GM23338 (cell line): ENCODE results near the gene PTPN13.

ENCODE experiments used
- CREB1 ChIP-seq: fragments of 250-450 bp; sonication (Bioruptor Pico); IDR thresholded peaks from 2 replicates; pipeline ENCODE4 v1.5.0; 2020; ENCODE audit warnings: low read depth, mild to moderate bottlenecking, moderate library complexity
- CTCF ChIP-seq, 2 experiments: fragments of 200-600 bp in 1 of 2; sonication (generic) in 1 of 2; conservative IDR thresholded peaks; 2 replicates each; pipeline versions ENCODE4 v1.5.1 to v1.6.1; 2016 to 2017; ENCODE audit warnings: antibody characterized with exemption in 2 of 2, low read depth in 2 of 2, mild to moderate bottlenecking in 2 of 2, moderate library complexity in 1 of 2
- EZH2 ChIP-seq: fragments of 200-600 bp; sonication (generic); IDR thresholded peaks from one replicate; pipeline ENCODE4 v1.8.0; 2017; ENCODE audit warnings: antibody characterized with exemption, mild to moderate bottlenecking, low read depth; ENCODE audit not compliant: unreplicated experiment
- EZH2phosphoT487 ChIP-seq: fragments of 200-600 bp; sonication (generic); IDR thresholded peaks from one replicate; pipeline ENCODE4 v1.8.1; 2018; ENCODE audit warnings: antibody characterized with exemption; ENCODE audit not compliant: unreplicated experiment
- JUNB ChIP-seq: IDR thresholded peaks from one replicate; pipeline ENCODE4 v1.6.1; 2016; ENCODE audit warnings: antibody characterized with exemption; ENCODE audit not compliant: unreplicated experiment
- NANOG ChIP-seq: IDR thresholded peaks from 2 replicates; pipeline ENCODE4 v1.6.1; 2016; ENCODE audit warnings: antibody characterized with exemption, borderline replicate concordance
- POLR2AphosphoS5 ChIP-seq: IDR thresholded peaks from 2 replicates; pipeline ENCODE4 v1.6.1; 2016; ENCODE audit warnings: antibody characterized with exemption, low read depth
- STAT1 ChIP-seq: IDR thresholded peaks from one replicate; pipeline ENCODE4 v1.6.1; 2016; ENCODE audit warnings: antibody characterized with exemption; ENCODE audit not compliant: unreplicated experiment
- ZNF114 ChIP-seq: fragments of 250-450 bp; sonication (Bioruptor Pico); IDR thresholded peaks from 2 replicates; pipeline ENCODE4 v1.5.0; 2020; ENCODE audit warnings: mild to moderate bottlenecking, moderate library complexity
- ZNF331 ChIP-seq: fragments of 250-450 bp; sonication (Bioruptor Pico); IDR thresholded peaks from 2 replicates; pipeline ENCODE4 v1.5.0; 2020; ENCODE audit warnings: low read depth, mild to moderate bottlenecking, moderate library complexity
- ZNF462 ChIP-seq: fragments of 250-450 bp; sonication (Bioruptor Pico); IDR thresholded peaks from 2 replicates; pipeline ENCODE4 v1.5.0; 2020; ENCODE audit warnings: mild to moderate bottlenecking, moderate library complexity
- TF ChIP-seq, protein P1 (sequence below): IDR thresholded peaks from 2 replicates; pipeline ENCODE4 v1.6.1; 2016; ENCODE audit warnings: antibody characterized with exemption
- TF ChIP-seq, protein P2 (sequence below): IDR thresholded peaks from one replicate; pipeline ENCODE4 v1.6.1; 2018; ENCODE audit warnings: antibody characterized with exemption; ENCODE audit not compliant: unreplicated experiment

GRCh38 chr4:86769794-86770193, 175.7 kb downstream of the PTPN13 start:
- TF ChIP-seq EZH2 (no peak), CTCF (conservative IDR thresholded peaks at IDR 0.05; ENCODE audit: low read depth in 2 of 2) (no peak), POLR2AphosphoS5 (no peak), STAT1 (no peak), ZNF114 (CRISPR knock-in tag) (no peak), NANOG (no peak), CREB1 (CRISPR knock-in tag) (no peak), EZH2phosphoT487 (no peak), JUNB (no peak), ZNF462 (CRISPR knock-in tag) (no peak), ZNF331 (CRISPR knock-in tag) (no peak)
- TF ChIP-seq, protein P1, sequence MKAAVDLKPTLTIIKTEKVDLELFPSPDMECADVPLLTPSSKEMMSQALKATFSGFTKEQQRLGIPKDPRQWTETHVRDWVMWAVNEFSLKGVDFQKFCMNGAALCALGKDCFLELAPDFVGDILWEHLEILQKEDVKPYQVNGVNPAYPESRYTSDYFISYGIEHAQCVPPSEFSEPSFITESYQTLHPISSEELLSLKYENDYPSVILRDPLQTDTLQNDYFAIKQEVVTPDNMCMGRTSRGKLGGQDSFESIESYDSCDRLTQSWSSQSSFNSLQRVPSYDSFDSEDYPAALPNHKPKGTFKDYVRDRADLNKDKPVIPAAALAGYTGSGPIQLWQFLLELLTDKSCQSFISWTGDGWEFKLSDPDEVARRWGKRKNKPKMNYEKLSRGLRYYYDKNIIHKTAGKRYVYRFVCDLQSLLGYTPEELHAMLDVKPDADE, result no peak
- TF ChIP-seq, protein P2, sequence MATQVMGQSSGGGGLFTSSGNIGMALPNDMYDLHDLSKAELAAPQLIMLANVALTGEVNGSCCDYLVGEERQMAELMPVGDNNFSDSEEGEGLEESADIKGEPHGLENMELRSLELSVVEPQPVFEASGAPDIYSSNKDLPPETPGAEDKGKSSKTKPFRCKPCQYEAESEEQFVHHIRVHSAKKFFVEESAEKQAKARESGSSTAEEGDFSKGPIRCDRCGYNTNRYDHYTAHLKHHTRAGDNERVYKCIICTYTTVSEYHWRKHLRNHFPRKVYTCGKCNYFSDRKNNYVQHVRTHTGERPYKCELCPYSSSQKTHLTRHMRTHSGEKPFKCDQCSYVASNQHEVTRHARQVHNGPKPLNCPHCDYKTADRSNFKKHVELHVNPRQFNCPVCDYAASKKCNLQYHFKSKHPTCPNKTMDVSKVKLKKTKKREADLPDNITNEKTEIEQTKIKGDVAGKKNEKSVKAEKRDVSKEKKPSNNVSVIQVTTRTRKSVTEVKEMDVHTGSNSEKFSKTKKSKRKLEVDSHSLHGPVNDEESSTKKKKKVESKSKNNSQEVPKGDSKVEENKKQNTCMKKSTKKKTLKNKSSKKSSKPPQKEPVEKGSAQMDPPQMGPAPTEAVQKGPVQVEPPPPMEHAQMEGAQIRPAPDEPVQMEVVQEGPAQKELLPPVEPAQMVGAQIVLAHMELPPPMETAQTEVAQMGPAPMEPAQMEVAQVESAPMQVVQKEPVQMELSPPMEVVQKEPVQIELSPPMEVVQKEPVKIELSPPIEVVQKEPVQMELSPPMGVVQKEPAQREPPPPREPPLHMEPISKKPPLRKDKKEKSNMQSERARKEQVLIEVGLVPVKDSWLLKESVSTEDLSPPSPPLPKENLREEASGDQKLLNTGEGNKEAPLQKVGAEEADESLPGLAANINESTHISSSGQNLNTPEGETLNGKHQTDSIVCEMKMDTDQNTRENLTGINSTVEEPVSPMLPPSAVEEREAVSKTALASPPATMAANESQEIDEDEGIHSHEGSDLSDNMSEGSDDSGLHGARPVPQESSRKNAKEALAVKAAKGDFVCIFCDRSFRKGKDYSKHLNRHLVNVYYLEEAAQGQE, result no peak
